Motor neuron (in vitro differentiated cells): Measurements from ENCODE around the gene MAN1C1. TPM values are rescaled to one million over a fixed set of nuclear protein-coding genes. Genes with fewer than 3 reads are reported as not detected.

Experiments
- ATAC-seq, 8 experiments: fragments of 200-7000 bp; cut with Tn5 transposase; replicated peaks in 6 of 8; 2 replicates each; pipeline ENCODE4 v1.8.0; 2021; ENCODE audit warnings: mild to moderate bottlenecking in 8 of 8, moderate library complexity in 8 of 8
- H3K27ac ChIP-seq, 2 donors: fragments of 250-450 bp; sonication (Bioruptor Pico); 2 replicates each; pipeline ENCODE4 v1.9.0; 2021; ENCODE audit warnings: antibody characterized with exemption in 2 of 2, mild to moderate bottlenecking in 2 of 2, moderate library complexity in 1 of 2
- H3K4me1 ChIP-seq, 2 donors: fragments of 250-450 bp; sonication (Bioruptor Pico); replicated peaks in 1 of 2; 2 replicates each; pipeline ENCODE4 v1.6.1; 2021; ENCODE audit warnings: antibody characterized with exemption in 2 of 2, mild to moderate bottlenecking in 2 of 2, moderate library complexity in 1 of 2
- H3K4me3 ChIP-seq, 5 donors: fragments of 250-450 bp; sonication (Bioruptor Pico); 2 replicates each; pipeline ENCODE4 v1.9.0; 2021; ENCODE audit warnings: antibody characterized with exemption in 5 of 5, mild to moderate bottlenecking in 5 of 5, moderate library complexity in 4 of 5
- WGBS, 10 experiments: fragments of 450-650 bp; shearing (Covaris generic); methylation state at CpG; one replicate each; pipeline ENCODE4 v1.0.0; 2022; 5-methylcytosine and 5-hydroxymethylcytosine counted together
- in situ Hi-C, 9 experiments: fragments of 400-800 bp; cut with MboI; loops; one replicate each; pipeline ENCODE4 v1.15.0; 2021; ENCODE audit warnings: low sequenced_read_pairs in 9 of 9, low pct_unique_long_range_greater_than_20kb in 2 of 9; ENCODE audit not compliant: unreplicated experiment in 9 of 9
- total RNA-seq, 8 experiments: library from RNA; unstranded; fragments of 300-600 nt; gene quantifications; 2 replicates each; pipeline versions ENCODE4 v1.2.3 to v1.2.4, GENCODE V29; 2022

MAN1C1 gene
- total RNA-seq, 8 experiments from 2014 or later = 1.2 to 67.4 (median 5.7) TPM

GRCh38 chr1:25706146-25707089 lies 89.8 kb downstream of the MAN1C1 start:
- in situ Hi-C loops = no loop called here
- Histone ChIP-seq H3K4me1 (peaks cover 15 to 18% of the 10 kb centered on the region in 2 donors), H3K4me3 (no peak overlapping the region), H3K27ac (no peak overlapping the region)
- peak in 3 of 8 experiments; percentile 1 to 10 (median 3) for ATAC-seq
- 91 to 100% (median 100%) methylated on average over 1 to 6 of the region's 8 CpGs; no CpG with 5 or more reads in 4 of the 10 experiments for WGBS, 10 experiments

GRCh38 chr1:25707280-25708016 lies 90.9 kb downstream of the MAN1C1 start:
- WGBS, 10 experiments = 0 to 83% (median 63%) methylated on average over 1 to 6 of the region's 6 CpGs; no CpG with 5 or more reads in 1 of the 10 experiments
- Histone ChIP-seq H3K4me3 (no peak overlapping the region), H3K4me1 (peaks cover 15 to 18% of the 10 kb centered on the region in 2 donors), H3K27ac (no peak overlapping the region)
- in situ Hi-C loops = no loop called here
- ATAC-seq = peak in 6 of 8 experiments; percentile 9 to 78 (median 43)

GRCh38 chr1:25710583-25711347 lies 94.2 kb downstream of the MAN1C1 start:
- Histone ChIP-seq H3K4me3 (no peak overlapping the region), H3K27ac (no peak overlapping the region), H3K4me1 (peaks cover 37 to 45% of the 10 kb centered on the region in 2 donors)
- in situ Hi-C loops = no loop called here
- ATAC-seq = no peak
- WGBS, 10 experiments = 82 to 100% (median 92%) methylated on average over 1 to 7 of the region's 7 CpGs; no CpG with 5 or more reads in 1 of the 10 experiments

GRCh38 chr1:25711555-25712298 lies 95.1 kb downstream of the MAN1C1 start:
- no peak for ATAC-seq
- 64 to 100% (median 90%) methylated on average over 1 to 8 of the region's 16 CpGs; no CpG with 5 or more reads in 2 of the 10 experiments for WGBS, 10 experiments
- H3K27ac ChIP-seq = no peak overlapping the region
- in situ Hi-C loops = no loop called here
- no peak overlapping the region for H3K4me3 ChIP-seq
- H3K4me1 ChIP-seq = peaks cover 37 to 45% of the 10 kb centered on the region in 2 donors

GRCh38 chr1:25712299-25712970 lies 95.8 kb downstream of the MAN1C1 start:
- ATAC-seq = no peak
- in situ Hi-C loops = no loop called here
- no peak overlapping the region for H3K27ac ChIP-seq
- WGBS, 10 experiments = 80 to 100% (median 88%) methylated on average over 1 to 8 of the region's 8 CpGs; no CpG with 5 or more reads in 2 of the 10 experiments
- H3K4me3 ChIP-seq = no peak overlapping the region
- peaks cover 34 to 43% of the 10 kb centered on the region in 2 donors for H3K4me1 ChIP-seq

- peak overlapping the region in 1 of 2 donors; percentile 4 for H3K27ac ChIP-seq
- H3K4me1 ChIP-seq = peaks cover 23 to 31% of the 10 kb centered on the region in 2 donors
- peak in 3 of 8 experiments; percentile 33 to 48 (median 36) for ATAC-seq
- no peak overlapping the region for H3K4me3 ChIP-seq
- in situ Hi-C loops = no loop called here
- WGBS, 10 experiments = 39 to 100% (median 61%) methylated on average over 2 to 4 of the region's 4 CpGs; no CpG with 5 or more reads in 1 of the 10 experiments
Observed at GRCh38 chr1:25713961-25714360, 97.4 kb downstream of the MAN1C1 start.

GRCh38 chr1:25714372-25714931 lies 97.9 kb downstream of the MAN1C1 start:
- peaks cover 23 to 31% of the 10 kb centered on the region in 2 donors for H3K4me1 ChIP-seq
- no peak overlapping the region for H3K4me3 ChIP-seq
- ATAC-seq = peak in 3 of 8 experiments; percentile 36 to 58 (median 53)
- 10 to 80% (median 56%) methylated on average over 1 to 2 of the region's 2 CpGs; no CpG with 5 or more reads in 1 of the 10 experiments for WGBS, 10 experiments
- in situ Hi-C loops = no loop called here
- no peak overlapping the region for H3K27ac ChIP-seq

- Histone ChIP-seq H3K27ac (no peak overlapping the region), H3K4me1 (peaks cover 23 to 29% of the 10 kb centered on the region in 2 donors), H3K4me3 (no peak overlapping the region)
- WGBS, 10 experiments = 57 to 97% (median 89%) methylated on average over 1 to 5 of the region's 5 CpGs; no CpG with 5 or more reads in 2 of the 10 experiments
- in situ Hi-C loops = no loop called here
- peak in 1 of 8 experiments; percentile 56 for ATAC-seq
Observed at GRCh38 chr1:25715888-25716287, 99.3 kb downstream of the MAN1C1 start.

- Histone ChIP-seq H3K4me1 (peaks cover 23 to 27% of the 10 kb centered on the region in 2 donors), H3K27ac (no peak overlapping the region), H3K4me3 (no peak overlapping the region)
- ATAC-seq = no peak
- 58 to 100% (median 83%) methylated on average over 1 to 5 of the region's 5 CpGs for WGBS, 10 experiments
- in situ Hi-C loops = no loop called here
Observed at GRCh38 chr1:25716320-25716719, 99.7 kb downstream of the MAN1C1 start.

- in situ Hi-C loops = no loop called here
- H3K4me3 ChIP-seq = no peak overlapping the region
- H3K27ac ChIP-seq = no peak overlapping the region
- WGBS, 10 experiments = 87 to 100% (median 97%) methylated on average over 2 of the region's 2 CpGs; no CpG with 5 or more reads in 4 of the 10 experiments
- H3K4me1 ChIP-seq = peaks cover 14 to 17% of the 10 kb centered on the region in 2 donors
- ATAC-seq = no peak
Observed at GRCh38 chr1:25718732-25719131, 102.1 kb downstream of the MAN1C1 start.

- in situ Hi-C loops = no loop called here
- WGBS, 10 experiments = 39 to 93% (median 83%) methylated on average over 3 to 5 of the region's 5 CpGs
Observed at GRCh38 chr1:25720624-25721023, 104.0 kb downstream of the MAN1C1 start.

More at GRCh38 chr1:25720624-25721023, 104.0 kb downstream of the MAN1C1 start:
- Histone ChIP-seq H3K4me3 (no peak overlapping the region), H3K4me1 (peaks cover 3 to 4% of the 10 kb centered on the region in 2 donors), H3K27ac (no peak overlapping the region)
- ATAC-seq = no peak
